SK-N-SH treated with all-trans-retinoic acid at 6 μM for 48 hours (cell line): ENCODE data around the gene KBTBD13.

Experiments
- ATAC-seq: fragments of 200-7000 bp; cut with Tn5 transposase; 3 replicates; pipeline ENCODE4 v1.9.1; 2020; ENCODE audit warnings: mild to moderate bottlenecking, moderate library complexity
- ARNTL ChIP-seq: fragments of 450-650 bp; formaldehyde crosslinking; IDR thresholded peaks from 2 replicates; pipeline ENCODE4 v1.5.0; 2020; ENCODE audit warnings: low read depth, mild to moderate bottlenecking, moderate library complexity, borderline replicate concordance
- BACH2 ChIP-seq: fragments of 250-450 bp; sonication (Bioruptor Pico); IDR thresholded peaks from 2 replicates; pipeline ENCODE4 v1.9.0; 2021; ENCODE audit warnings: mild to moderate bottlenecking, borderline replicate concordance
- CSDC2 ChIP-seq: fragments of 250-450 bp; sonication (Bioruptor Pico); IDR thresholded peaks from 2 replicates; pipeline ENCODE4 v1.5.0; 2020; ENCODE audit warnings: mild to moderate bottlenecking, moderate library complexity
- GLIS3 ChIP-seq: fragments of 250-450 bp; sonication (Bioruptor Pico); IDR thresholded peaks from 2 replicates; pipeline ENCODE4 v1.5.0; 2020; ENCODE audit warnings: mild to moderate bottlenecking, moderate library complexity
- ISL1 ChIP-seq: fragments of 250-450 bp; sonication (Bioruptor Pico); IDR thresholded peaks from 2 replicates; pipeline ENCODE4 v2.1.2; 2022; ENCODE audit warnings: mild to moderate bottlenecking, moderate library complexity
- OSR1 ChIP-seq: fragments of 250-450 bp; sonication (Bioruptor Pico); IDR thresholded peaks from 2 replicates; pipeline ENCODE4 v1.8.0; 2022; ENCODE audit warnings: moderate library complexity, mild to moderate bottlenecking, inconsistent platforms
- PPARA ChIP-seq: fragments of 250-450 bp; sonication (Bioruptor Pico); IDR thresholded peaks from 2 replicates; pipeline ENCODE4 v1.5.0; 2020; ENCODE audit warnings: mild to moderate bottlenecking, borderline replicate concordance
- RARB ChIP-seq: fragments of 250-450 bp; sonication (Bioruptor Pico); IDR thresholded peaks from 2 replicates; pipeline ENCODE4 v1.8.0; 2021; ENCODE audit warnings: mild to moderate bottlenecking, moderate library complexity
- SNAI2 ChIP-seq: fragments of 250-450 bp; sonication (Bioruptor Pico); IDR thresholded peaks from 2 replicates; pipeline ENCODE4 v1.5.0; 2020; ENCODE audit warnings: mild to moderate bottlenecking, moderate library complexity
- TCF4 ChIP-seq: fragments of 250-450 bp; sonication (Bioruptor Pico); IDR thresholded peaks from 2 replicates; pipeline ENCODE4 v1.8.0; 2021; ENCODE audit warnings: mild to moderate bottlenecking, moderate library complexity, borderline replicate concordance
- TOX ChIP-seq: fragments of 250-450 bp; sonication (Bioruptor Pico); IDR thresholded peaks from 2 replicates; pipeline ENCODE4 v1.8.0; 2021; ENCODE audit warnings: mild to moderate bottlenecking, moderate library complexity, borderline replicate concordance
- ZC3H10 ChIP-seq: fragments of 250-450 bp; sonication (Bioruptor Pico); IDR thresholded peaks from 2 replicates; pipeline ENCODE4 v1.5.1; 2021; ENCODE audit warnings: mild to moderate bottlenecking, moderate library complexity
- ZFP30 ChIP-seq: fragments of 450-650 bp; formaldehyde crosslinking; IDR thresholded peaks from 2 replicates; pipeline ENCODE4 v1.5.0; 2022; ENCODE audit warnings: mild to moderate bottlenecking, moderate library complexity
- ZNF565 ChIP-seq: fragments of 450-650 bp; formaldehyde crosslinking; conservative IDR thresholded peaks from 2 replicates; pipeline ENCODE4 v1.5.0; 2020; ENCODE audit warnings: low read depth, mild to moderate bottlenecking, moderate library complexity
- ZNF70 ChIP-seq: fragments of 450-650 bp; formaldehyde crosslinking; IDR thresholded peaks from 2 replicates; pipeline ENCODE4 v1.5.0; 2020; ENCODE audit warnings: mild to moderate bottlenecking, moderate library complexity
- ZNF8 ChIP-seq: fragments of 450-650 bp; formaldehyde crosslinking; IDR thresholded peaks from 2 replicates; pipeline ENCODE4 v1.5.0; 2020; ENCODE audit warnings: mild to moderate bottlenecking, moderate library complexity
- TF ChIP-seq, protein P1 (sequence below): fragments of 250-450 bp; sonication (Bioruptor Pico); IDR thresholded peaks from 2 replicates; pipeline ENCODE4 v1.5.1; 2021; ENCODE audit warnings: mild to moderate bottlenecking, moderate library complexity
- TF ChIP-seq, protein P2 (sequence below): fragments of 250-450 bp; sonication (Bioruptor Pico); IDR thresholded peaks from 2 replicates; pipeline ENCODE4 v1.5.1; 2020; ENCODE audit warnings: low read depth, mild to moderate bottlenecking, moderate library complexity
- TF ChIP-seq, protein P3 (sequence below): fragments of 250-450 bp; sonication (Bioruptor Pico); IDR thresholded peaks from 2 replicates; pipeline ENCODE4 v1.8.0; 2020; ENCODE audit warnings: mild to moderate bottlenecking, moderate library complexity, borderline replicate concordance
- TF ChIP-seq, protein P4 (sequence below): fragments of 250-450 bp; sonication (Bioruptor Pico); IDR thresholded peaks from 2 replicates; pipeline ENCODE4 v1.5.0; 2020; ENCODE audit warnings: mild to moderate bottlenecking, moderate library complexity
- TF ChIP-seq, protein P5 (sequence below): fragments of 250-450 bp; sonication (Bioruptor Pico); IDR thresholded peaks from 2 replicates; pipeline ENCODE4 v1.8.0; 2021; ENCODE audit warnings: low read depth, mild to moderate bottlenecking, moderate library complexity, borderline replicate concordance

The KBTBD13 gene

DNA sequence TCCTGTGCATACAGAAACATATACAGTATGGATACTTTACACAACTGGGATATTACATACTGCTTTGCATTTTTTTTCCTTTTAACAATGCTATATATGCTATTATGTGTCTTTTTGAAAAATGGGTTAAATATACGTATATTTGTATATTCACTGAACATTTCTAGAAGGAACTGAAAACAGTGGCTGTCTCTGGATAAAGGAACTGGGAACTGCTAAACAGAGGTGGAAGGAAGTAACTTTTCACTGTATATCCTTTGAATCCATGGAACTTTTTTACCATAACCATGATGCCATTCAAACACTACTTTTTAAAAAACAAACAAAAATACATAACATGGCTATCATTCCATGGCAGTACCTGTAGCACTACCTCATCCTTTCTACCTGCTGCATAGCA, 49.0 kb upstream of the KBTBD13 start:
- no peak for TF ChIP-seq TOX (CRISPR knock-in tag)
- TF ChIP-seq, protein P1, sequence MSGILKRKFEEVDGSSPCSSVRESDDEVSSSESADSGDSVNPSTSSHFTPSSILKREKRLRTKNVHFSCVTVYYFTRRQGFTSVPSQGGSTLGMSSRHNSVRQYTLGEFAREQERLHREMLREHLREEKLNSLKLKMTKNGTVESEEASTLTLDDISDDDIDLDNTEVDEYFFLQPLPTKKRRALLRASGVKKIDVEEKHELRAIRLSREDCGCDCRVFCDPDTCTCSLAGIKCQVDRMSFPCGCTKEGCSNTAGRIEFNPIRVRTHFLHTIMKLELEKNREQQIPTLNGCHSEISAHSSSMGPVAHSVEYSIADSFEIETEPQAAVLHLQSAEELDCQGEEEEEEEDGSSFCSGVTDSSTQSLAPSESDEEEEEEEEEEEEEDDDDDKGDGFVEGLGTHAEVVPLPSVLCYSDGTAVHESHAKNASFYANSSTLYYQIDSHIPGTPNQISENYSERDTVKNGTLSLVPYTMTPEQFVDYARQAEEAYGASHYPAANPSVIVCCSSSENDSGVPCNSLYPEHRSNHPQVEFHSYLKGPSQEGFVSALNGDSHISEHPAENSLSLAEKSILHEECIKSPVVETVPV = no peak
- no peak for TF ChIP-seq SNAI2 (CRISPR knock-in tag)
- TF ChIP-seq, protein P2, sequence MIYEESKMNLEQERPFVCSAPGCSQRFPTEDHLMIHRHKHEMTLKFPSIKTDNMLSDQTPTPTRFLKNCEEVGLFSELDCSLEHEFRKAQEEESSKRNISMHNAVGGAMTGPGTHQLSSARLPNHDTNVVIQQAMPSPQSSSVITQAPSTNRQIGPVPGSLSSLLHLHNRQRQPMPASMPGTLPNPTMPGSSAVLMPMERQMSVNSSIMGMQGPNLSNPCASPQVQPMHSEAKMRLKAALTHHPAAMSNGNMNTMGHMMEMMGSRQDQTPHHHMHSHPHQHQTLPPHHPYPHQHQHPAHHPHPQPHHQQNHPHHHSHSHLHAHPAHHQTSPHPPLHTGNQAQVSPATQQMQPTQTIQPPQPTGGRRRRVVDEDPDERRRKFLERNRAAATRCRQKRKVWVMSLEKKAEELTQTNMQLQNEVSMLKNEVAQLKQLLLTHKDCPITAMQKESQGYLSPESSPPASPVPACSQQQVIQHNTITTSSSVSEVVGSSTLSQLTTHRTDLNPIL (CRISPR knock-in tag) = no peak
- TF ChIP-seq CSDC2 = no peak
- no peak for TF ChIP-seq ARNTL (CRISPR knock-in tag)
- no peak for ATAC-seq

DNA sequence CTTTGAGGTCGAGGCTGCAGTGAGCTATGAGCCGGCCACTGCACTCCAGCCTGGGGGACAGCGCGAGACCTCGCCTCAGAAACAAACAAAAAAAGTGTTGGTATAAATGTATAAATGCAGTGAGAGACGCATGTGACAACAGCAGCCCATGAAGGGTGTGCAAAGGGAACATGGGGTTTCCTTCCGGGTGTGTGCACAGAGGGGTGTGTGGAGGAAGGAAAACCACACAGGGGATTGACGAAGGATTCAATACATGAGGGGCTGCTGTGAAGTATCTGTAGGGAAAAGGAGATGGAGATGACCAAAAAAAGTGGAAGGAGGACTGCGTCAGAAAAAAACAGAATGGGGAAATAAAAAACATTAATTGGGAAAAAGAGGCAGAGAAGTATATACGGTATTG, 48.2 kb upstream of the KBTBD13 start:
- TF ChIP-seq ARNTL (CRISPR knock-in tag) (no peak), RARB (CRISPR knock-in tag) (no peak), PPARA (CRISPR knock-in tag) (no peak), ZNF70 (CRISPR knock-in tag) (no peak), ZNF565 (CRISPR knock-in tag) (no peak), ISL1 (CRISPR knock-in tag) (no peak), GLIS3 (CRISPR knock-in tag) (no peak), BACH2 (CRISPR knock-in tag) (no peak), ZC3H10 (CRISPR knock-in tag) (no peak), OSR1 (CRISPR knock-in tag) (no peak), TOX (CRISPR knock-in tag) (no peak), ZFP30 (CRISPR knock-in tag) (no peak), ZNF8 (no peak), SNAI2 (CRISPR knock-in tag) (no peak), CSDC2 (no peak), TCF4 (CRISPR knock-in tag) (no peak)
- TF ChIP-seq, protein P3, sequence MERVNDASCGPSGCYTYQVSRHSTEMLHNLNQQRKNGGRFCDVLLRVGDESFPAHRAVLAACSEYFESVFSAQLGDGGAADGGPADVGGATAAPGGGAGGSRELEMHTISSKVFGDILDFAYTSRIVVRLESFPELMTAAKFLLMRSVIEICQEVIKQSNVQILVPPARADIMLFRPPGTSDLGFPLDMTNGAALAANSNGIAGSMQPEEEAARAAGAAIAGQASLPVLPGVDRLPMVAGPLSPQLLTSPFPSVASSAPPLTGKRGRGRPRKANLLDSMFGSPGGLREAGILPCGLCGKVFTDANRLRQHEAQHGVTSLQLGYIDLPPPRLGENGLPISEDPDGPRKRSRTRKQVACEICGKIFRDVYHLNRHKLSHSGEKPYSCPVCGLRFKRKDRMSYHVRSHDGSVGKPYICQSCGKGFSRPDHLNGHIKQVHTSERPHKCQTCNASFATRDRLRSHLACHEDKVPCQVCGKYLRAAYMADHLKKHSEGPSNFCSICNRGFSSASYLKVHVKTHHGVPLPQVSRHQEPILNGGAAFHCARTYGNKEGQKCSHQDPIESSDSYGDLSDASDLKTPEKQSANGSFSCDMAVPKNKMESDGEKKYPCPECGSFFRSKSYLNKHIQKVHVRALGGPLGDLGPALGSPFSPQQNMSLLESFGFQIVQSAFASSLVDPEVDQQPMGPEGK (CRISPR knock-in tag) = no peak
- TF ChIP-seq, protein P4, sequence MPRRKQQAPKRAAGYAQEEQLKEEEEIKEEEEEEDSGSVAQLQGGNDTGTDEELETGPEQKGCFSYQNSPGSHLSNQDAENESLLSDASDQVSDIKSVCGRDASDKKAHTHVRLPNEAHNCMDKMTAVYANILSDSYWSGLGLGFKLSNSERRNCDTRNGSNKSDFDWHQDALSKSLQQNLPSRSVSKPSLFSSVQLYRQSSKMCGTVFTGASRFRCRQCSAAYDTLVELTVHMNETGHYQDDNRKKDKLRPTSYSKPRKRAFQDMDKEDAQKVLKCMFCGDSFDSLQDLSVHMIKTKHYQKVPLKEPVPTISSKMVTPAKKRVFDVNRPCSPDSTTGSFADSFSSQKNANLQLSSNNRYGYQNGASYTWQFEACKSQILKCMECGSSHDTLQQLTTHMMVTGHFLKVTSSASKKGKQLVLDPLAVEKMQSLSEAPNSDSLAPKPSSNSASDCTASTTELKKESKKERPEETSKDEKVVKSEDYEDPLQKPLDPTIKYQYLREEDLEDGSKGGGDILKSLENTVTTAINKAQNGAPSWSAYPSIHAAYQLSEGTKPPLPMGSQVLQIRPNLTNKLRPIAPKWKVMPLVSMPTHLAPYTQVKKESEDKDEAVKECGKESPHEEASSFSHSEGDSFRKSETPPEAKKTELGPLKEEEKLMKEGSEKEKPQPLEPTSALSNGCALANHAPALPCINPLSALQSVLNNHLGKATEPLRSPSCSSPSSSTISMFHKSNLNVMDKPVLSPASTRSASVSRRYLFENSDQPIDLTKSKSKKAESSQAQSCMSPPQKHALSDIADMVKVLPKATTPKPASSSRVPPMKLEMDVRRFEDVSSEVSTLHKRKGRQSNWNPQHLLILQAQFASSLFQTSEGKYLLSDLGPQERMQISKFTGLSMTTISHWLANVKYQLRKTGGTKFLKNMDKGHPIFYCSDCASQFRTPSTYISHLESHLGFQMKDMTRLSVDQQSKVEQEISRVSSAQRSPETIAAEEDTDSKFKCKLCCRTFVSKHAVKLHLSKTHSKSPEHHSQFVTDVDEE (CRISPR knock-in tag) = no peak
- TF ChIP-seq, protein P5, sequence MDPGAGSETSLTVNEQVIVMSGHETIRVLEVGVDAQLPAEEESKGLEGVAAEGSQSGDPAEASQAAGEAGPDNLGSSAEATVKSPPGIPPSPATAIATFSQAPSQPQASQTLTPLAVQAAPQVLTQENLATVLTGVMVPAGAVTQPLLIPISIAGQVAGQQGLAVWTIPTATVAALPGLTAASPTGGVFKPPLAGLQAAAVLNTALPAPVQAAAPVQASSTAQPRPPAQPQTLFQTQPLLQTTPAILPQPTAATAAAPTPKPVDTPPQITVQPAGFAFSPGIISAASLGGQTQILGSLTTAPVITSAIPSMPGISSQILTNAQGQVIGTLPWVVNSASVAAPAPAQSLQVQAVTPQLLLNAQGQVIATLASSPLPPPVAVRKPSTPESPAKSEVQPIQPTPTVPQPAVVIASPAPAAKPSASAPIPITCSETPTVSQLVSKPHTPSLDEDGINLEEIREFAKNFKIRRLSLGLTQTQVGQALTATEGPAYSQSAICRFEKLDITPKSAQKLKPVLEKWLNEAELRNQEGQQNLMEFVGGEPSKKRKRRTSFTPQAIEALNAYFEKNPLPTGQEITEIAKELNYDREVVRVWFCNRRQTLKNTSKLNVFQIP (CRISPR knock-in tag) = no peak
- TF ChIP-seq, protein P2 (CRISPR knock-in tag) = no peak
- TF ChIP-seq, all 23 proteins: peak for 0
- ATAC-seq = no peak
